Left renal pelvis (tissue), 4 donors: Measurements from ENCODE around the gene MORN5. TPM values are rescaled to one million over a fixed set of nuclear protein-coding genes. Genes with fewer than 3 reads are reported as not detected.

Experiments
- DNase-seq, 4 donors: peaks; one replicate each; pipeline ENCODE4 v3.0.0-alpha.2; 2013; ENCODE audit warnings: low read depth in 4 of 4, low spot score in 3 of 4
- polyA plus RNA-seq, 4 donors: library from polyadenylated mRNA; unstranded; fragments of 120-200 nt; gene quantifications; one replicate each; pipeline ENCODE4 v1.2.1, GENCODE V29; 2013; ENCODE audit not compliant: insufficient read length in 4 of 4

The MORN5 gene
- polyA plus RNA-seq, 4 donors: 1.6 to 2.6 (median 2.3) TPM; not detected in 1

DNA sequence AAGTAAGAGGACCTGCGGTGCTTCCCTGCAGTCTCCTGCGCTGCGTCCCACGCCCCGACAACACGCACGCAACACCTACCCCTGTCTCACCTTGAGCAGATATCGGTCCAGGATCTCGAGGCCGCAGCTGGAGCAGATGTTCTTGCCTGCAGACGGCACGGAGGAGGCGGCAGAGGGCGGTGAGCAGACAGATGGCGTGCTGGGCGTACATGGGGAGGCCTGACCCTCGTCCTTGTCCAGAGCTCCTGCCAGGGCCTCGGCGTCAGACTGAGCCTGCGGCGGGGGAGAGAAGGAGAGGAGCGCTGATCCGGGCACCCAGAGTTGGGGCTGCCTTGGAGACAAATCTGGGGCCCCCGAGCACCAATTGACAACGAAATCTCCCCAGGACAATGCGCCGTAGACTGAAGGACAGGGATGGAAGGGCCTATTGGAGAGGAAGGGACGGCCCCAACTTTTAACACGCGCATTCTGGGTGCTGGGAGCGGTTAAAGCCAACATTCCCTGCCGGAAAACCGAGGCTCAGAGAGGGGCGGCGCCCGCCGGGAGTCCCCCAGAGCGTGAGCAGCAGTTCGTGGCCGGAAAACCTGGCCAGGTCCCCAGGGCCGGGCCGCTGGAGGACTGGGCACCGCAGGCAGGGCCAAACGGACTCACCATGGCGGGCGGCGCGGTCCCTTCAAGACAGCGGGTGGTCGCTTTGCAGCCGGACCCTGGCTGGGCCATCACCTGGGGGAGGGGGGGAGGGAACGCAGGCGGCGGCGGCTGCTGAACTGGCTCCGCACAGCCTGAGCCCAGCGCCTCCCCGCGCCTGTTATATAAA is 67.3 kb downstream of the MORN5 start:
- DNase-seq: no peak

DNA sequence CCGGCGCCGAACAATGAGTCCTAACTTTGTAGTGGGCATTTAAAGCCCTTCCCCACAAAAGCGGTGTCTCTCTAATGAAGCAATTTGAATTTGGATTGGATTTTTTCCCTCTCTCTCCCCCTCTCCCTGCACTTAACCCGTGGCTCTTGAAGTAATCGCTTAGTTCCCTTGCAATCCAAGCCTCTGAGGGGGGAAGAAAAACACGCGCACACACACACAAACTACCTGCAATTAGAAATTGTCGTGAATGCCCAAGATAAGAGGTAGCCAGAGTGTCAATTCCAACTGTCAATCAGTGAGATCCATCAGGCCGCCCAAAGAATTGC is 67.8 kb downstream of the MORN5 start:
- DNase-seq: no peak

DNA sequence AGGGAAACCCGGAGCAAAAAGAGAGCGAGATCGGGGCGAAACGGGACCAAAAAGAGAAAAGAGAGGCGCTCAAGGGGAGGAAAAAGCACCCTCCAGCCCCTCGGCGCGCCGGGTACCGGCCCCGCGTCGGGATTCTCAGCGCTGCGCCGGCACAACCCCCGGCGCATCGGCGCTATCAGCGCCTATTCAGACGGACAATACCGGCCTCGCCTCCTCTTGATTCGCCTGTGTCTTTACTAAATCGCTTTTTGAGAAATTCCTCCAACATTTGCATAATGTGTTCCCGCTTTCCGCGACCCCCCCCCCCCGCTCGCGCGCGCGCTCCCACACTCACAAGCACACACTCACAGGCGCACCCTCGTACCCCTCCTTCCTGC is 68.5 kb downstream of the MORN5 start:
- no peak for DNase-seq

DNA sequence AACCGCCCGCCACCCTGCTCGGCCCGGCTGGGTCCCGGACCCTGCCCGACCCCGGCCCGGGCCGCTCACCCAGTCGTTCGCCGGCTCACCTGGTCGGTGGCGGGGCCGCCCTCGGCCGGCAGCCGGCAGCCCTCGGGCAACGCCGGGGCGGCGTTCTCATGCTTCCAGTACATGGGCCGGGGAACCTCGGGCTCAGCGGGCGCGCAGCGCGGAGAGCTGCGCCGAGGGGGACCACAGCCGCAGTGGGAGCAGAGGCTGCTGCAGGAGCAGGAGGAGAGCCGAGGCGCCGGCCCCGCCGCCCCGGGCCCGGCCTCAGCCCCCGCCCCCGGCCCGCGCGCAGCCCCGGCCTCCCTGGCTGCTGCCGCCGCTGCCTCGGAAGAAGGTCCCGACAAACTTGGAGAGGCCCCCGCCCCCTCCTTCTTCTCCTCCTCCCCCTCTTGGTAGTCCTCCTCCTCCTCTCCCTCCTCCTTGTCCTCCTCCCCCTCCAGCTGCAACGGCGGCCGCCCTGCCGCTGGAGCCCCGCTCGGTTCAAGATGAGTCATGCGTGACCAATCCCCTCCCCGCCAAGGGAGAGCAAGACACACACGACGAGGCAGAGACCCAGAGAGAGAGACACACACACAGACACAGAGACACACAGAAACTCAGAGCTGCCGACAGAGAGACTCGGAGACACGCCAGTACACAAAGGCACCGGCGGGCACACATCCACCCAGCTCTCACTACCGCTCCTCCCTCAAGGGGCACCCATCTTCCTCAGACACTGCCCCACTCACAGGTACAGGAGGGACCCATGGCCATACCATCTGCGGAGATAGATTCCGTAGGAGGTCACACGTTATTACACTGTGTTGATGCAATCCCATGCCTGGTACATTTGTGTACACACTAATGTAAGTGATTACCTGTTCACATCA is 69.1 kb downstream of the MORN5 start, which contains the start of gene LHX6:
TSS of gene LHX6 (minus strand) at position 390 of the 917 bp plus-strand sequence. CDS start at position 173, 217 bp downstream.
- DNase-seq: no peak

DNA sequence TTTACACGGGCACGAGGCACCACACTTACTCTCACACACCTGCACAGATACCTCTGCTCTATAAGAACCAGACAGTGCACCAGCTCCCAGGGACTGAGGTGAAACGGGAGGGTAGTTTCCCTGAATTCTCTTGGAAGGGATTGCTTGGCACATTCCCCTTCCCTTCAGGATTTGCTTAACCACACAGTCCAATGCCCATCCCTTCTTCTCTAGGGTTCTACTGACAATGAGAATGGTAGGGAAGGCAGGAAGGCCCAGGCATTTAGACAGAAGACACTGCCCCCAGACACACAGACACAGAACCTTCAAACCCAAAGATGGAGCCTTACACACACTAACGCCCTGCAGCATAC is 69.8 kb downstream of the MORN5 start:
- no peak for DNase-seq

DNA sequence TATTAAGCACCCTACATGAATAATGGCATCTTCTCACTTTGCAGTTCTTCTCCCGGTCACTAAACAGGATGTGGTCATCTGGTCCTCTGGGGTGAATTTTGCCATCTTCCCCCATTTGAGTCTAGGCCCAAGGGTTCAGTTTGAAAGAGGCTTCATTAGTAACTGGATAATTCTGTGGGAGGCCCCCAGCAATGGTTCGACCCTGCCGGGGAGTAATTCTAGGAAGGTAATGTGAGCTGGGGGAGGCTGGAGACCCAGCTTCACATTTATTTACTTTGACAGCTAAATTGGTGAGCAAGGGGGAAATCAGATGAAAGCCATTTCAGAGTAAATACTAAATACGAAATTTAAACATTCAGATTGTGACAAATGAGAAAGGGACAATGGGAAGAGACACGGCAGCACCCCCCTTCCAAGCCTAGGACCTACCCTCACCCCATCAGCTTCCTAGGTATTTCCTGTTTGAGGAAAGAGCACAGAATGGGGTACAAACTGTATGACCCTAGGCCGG is 73.1 kb downstream of the MORN5 start:
- no peak for DNase-seq

DNA sequence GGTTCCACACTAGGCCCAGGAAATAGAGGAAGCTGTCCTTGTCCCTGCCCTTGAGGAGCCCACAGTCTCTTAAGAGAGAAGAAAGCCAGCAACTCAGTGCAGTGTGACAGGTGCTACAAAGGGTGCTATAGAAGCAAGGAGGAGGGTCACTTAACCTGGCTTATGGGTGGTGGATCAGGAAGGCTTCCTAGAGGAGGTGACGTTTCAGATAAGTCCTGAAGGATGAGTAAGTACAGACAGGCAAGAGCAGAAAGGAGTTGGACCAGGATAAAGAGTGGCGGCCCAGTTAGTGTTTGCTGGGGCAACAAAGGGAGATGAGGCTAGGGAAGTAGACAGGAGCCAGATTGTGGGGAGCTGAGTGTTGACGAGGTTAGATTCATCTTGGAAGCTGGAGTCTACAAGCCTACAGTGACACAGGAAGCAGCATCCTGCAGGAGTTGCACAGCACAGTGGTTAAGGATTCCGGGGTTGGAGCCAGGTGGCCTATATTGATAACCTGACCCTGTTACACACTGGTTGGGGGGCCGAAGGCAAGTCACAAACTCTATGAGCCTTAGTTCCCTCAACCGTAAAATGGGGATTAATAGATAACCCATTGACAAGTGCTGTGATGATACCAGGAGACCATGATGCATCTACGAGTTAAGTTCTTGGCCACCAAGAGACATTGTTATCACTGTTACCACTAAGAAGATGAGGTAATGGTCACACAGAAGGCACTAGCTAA is 74.5 kb downstream of the MORN5 start:
- DNase-seq: no peak

DNA sequence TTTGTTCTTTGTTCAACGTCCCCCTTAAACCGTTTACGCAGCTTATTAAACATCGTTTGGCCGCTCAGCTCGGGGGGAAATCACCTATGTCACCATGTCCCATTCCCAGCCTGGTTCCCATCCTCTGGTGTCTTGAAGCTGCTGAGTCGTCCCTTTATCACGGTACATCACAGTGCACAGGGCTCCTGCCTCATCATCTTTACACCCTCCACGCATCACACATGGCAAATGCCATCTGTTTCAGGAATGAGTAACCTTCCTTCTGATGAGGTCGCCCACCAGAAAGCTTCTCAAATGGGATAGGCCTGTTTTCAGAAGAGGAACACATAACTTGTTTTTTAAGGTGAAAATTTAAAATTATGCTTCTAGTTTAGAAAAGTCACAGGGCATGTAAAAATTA is 77.0 kb downstream of the MORN5 start:
- no peak for DNase-seq

DNA sequence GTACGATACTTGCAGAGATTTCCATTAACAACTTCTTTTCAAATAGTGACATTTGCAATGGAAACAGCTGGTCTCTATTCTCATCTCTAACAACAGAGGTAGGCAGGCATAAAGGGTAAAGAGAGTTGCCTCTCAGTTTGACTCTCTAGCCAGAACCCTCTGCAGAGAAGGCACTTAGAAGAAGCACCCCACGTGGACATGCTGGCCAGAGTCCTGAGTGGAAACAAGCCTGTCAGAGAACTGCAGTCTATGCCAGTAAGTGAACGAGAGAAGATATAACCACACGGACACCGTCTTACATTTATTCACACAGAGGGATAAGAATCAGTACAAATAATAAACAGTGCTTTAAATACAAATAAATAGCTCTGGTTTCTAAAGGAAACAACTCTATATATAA is 80.0 kb downstream of the MORN5 start:
- DNase-seq: no peak

DNA sequence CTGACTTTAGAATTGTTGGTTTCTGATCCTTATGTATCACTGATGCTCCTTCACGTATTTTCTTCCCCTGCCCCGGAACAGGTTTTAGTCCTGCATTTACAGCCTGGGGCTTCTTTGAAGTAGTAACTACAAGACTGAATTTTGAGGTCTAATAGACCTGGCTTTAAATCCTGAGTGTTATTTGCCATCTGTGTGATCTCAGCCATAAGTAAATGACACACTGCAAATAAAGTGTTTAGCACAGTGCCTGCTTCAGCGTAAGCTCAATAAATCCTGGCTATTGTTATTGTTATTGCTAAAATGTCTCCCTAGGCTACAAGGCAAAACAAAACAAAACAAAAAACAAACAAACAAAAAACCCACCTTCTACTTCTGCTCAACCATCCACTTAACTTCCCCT is 84.6 kb downstream of the MORN5 start:
- DNase-seq: no peak

DNA sequence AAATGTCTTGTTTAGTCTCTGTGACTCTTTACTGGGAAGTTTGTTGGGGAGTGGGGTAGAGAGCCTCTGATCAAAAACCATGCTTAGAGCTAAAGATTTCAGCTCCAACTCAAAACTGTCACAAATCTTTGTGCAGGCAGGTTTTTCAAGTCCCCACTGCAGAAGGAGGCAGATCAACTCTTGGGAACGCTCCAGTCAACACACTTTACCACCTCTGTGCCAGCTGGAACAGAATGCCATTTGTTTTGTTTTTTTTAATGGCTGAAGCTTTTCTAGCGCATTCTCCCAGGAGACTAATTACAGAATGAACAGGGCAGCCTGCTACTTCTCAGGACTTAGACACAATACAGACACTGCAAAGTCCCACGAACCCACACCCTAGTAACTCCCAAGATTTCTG is 87.0 kb downstream of the MORN5 start:
- no peak for DNase-seq

DNA sequence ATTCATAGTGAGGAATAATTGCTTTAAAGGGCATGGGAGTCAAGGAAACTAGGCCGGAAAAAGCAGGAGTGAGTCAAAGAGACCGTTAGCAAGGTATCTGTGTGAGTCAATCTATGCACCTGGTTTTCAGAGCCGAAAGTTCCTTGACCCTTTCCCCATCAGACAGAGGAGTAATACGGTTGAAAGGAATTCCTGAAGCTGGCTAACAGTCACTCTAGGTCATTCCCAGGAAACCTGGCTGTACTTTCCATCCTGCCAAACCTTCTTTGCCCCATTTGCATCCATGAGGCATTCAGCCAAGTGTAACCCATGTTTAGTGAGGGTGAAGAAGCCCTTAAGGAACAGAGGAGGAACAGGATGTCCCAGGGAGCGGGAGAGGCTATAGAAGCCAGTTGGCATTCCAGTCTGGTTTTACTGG is 88.7 kb downstream of the MORN5 start:
- no peak for DNase-seq

Other genes starting within 250 kb of the MORN5 start
- gene TTLL11, start 66.6 kb upstream of the MORN5 start, polyA plus RNA-seq: 1 to 10 TPM; 6.6 to 9.3 (median 7.9) TPM
- 10 to 100 TPM; 45.5 to 76.0 (median 75.5) TPM for gene NDUFA8, start 129 bp upstream of the MORN5 start, polyA plus RNA-seq
- 1 to 10 TPM; 1.8 to 4.7 (median 3.5) TPM for gene LHX6, start 69.0 kb downstream of the MORN5 start, polyA plus RNA-seq
- gene RBM18, start 104.9 kb downstream of the MORN5 start, polyA plus RNA-seq: 10 to 100 TPM; 31.6 to 41.6 (median 34.5) TPM
- 10 to 100 TPM; 21.9 to 46.3 (median 44.9) TPM for gene MRRF, start 105.0 kb downstream of the MORN5 start, polyA plus RNA-seq
- gene PTGS1, start 211.1 kb downstream of the MORN5 start, polyA plus RNA-seq: 1 to 10 TPM; 3.2 to 6.7 (median 6.2) TPM